Measurements from ENCODE around the gene SLCO1A2.

- TF ChIP-seq MAX (IDR thresholded peaks at IDR 0.05; ENCODE audit: low read depth, low read length) (no peak), CTCF (IDR thresholded peaks at IDR 0.05; ENCODE audit: low read depth, low read length) (peak; percentile 10), MYC (IDR thresholded peaks at IDR 0.05; ENCODE audit: low read depth, low read length) (no peak), POLR2A (IDR thresholded peaks at IDR 0.05; ENCODE audit: extremely low read depth, insufficient read length) (no peak)
These were observed 86.0 kb downstream of the SLCO1A2 start for GRCh38 chr12:21248679-21249078.
